ENCODE results near the gene ZNF70. TPM values are rescaled to one million over a fixed set of nuclear protein-coding genes. Genes with fewer than 3 reads are reported as not detected.

ZNF70 gene
- total and polyA plus RNA-seq, 2 of the 13 experiments (the other 11 are each of a cell fraction or from before 2014, with no cell fraction given), result 0.62 to 3.6 TPM

- TF ChIP-seq ETV6 (CRISPR knock-in tag; conservative IDR thresholded peaks at IDR 0.05), result no peak
- no peak for TF ChIP-seq HIVEP1 (CRISPR knock-in tag; IDR thresholded peaks at IDR 0.05)
- TF ChIP-seq ZNF256 (CRISPR knock-in tag; conservative IDR thresholded peaks at IDR 0.05), result no peak
- no peak for TF ChIP-seq HBP1 (CRISPR knock-in tag; IDR thresholded peaks at IDR 0.05; ENCODE audit: low read depth)
- peak; percentile 24 for TF ChIP-seq MED8 (CRISPR knock-in tag; IDR thresholded peaks at IDR 0.05; ENCODE audit: insufficient replicate concordance)
- TF ChIP-seq SRSF4 (IDR thresholded peaks at IDR 0.05; ENCODE audit: low read depth, low read length, poor library complexity, severe bottlenecking), result no peak
- no peak for TF ChIP-seq ZNF609 (CRISPR knock-in tag; IDR thresholded peaks at IDR 0.05; ENCODE audit: borderline replicate concordance)
- TF ChIP-seq AKAP8 (CRISPR knock-in tag; IDR thresholded peaks at IDR 0.05), result no peak
- peak; percentile 29; the same call in 1 of the 2 replicates for TF ChIP-seq RAD21 (CRISPR knock-in tag; IDR thresholded peaks at IDR 0.05)
- TF ChIP-seq JDP2 (CRISPR knock-in tag; IDR thresholded peaks at IDR 0.05; ENCODE audit: borderline replicate concordance), result no peak
Observed at GRCh38 chr22:23750714-23751440, at the start of gene ZNF70 (continued).
